Right cardiac atrium (tissue), 5 donors: ENCODE results near the gene RIN2. TPM values are rescaled to one million over a fixed set of nuclear protein-coding genes. Genes with fewer than 3 reads are reported as not detected.
"Not testable (repeated sequence)": the region's sequence is repeated elsewhere in the genome, so short reads cannot be mapped to it uniquely, and the experiment has no call there.

ENCODE experiments used
- ATAC-seq, 2 donors: fragments of 200-7000 bp; cut with Tn5 transposase; one replicate each; pipeline versions ENCODE4 v1.8.0 to v1.9.1; 2020; ENCODE audit warnings: moderate library complexity in 2 of 2, mild to moderate bottlenecking in 1 of 2
- DNase-seq, 3 donors: peaks; one replicate each; pipeline ENCODE4 v3.0.0-alpha.2; 2020
- H3K27ac ChIP-seq: one replicate; pipeline ENCODE4 v1.5.1; 2013; ENCODE audit warnings: mild to moderate bottlenecking, low read length, control low read depth, moderate library complexity
- H3K27me3 ChIP-seq: one replicate; pipeline ENCODE4 v1.6.1; 2013; ENCODE audit not compliant: control insufficient read depth, insufficient read depth
- H3K4me1 ChIP-seq: one replicate; pipeline ENCODE4 v1.6.1; 2013; ENCODE audit warnings: low read length; ENCODE audit not compliant: control insufficient read depth, insufficient read depth
- H3K4me3 ChIP-seq: one replicate; pipeline ENCODE4 v1.5.1; 2013; ENCODE audit warnings: low read length, control low read depth
- H3K9me3 ChIP-seq: one replicate; pipeline ENCODE4 v1.6.1; 2013; ENCODE audit warnings: low read length; ENCODE audit not compliant: control insufficient read depth
- WGBS: extraction: QIAGEN DNeasy Blood & Tissue Kit; methylation state at CpG from one replicate; pipeline ENCODE4 v1.1.7; 2013; 5-methylcytosine and 5-hydroxymethylcytosine counted together
- intact Hi-C, 4 donors: fragments of 100-400 bp; cut with DNase I; formaldehyde crosslinking; loops; one replicate each; pipeline versions ENCODE4 v1.11.0 to v1.14.0; 2022 to 2023
- polyA plus RNA-seq: library from polyadenylated mRNA; stranded (reverse); fragments of 200-250 nt; gene quantifications from one replicate; pipeline ENCODE4 v1.2.3, GENCODE V29; 2013
- total RNA-seq, 4 donors: library from RNA; stranded (reverse); fragmentation: NEBNext Ultra II Directional; extraction: Animal tissue kit (Norgen Biotek cat#: 25700); gene quantifications; one replicate each; pipeline ENCODE4 v1.2.1, GENCODE V29; 2021
- donor health status: healthy with polysubstance abuse.
- donor health status: DM: no; HTN: yes; CAD: no.
- donor health status: DM: no; HTN: no; CAD: no.
- donor health status: DM: no; HTN: yes; CAD: no; lungs with severe emphysema.
- donor health status: DM: yes; HTN: yes; CAD: no.

RIN2 gene
- total and polyA plus RNA-seq, 5 donors: 16.8 to 70.9 (median 59.6) TPM

DNA sequence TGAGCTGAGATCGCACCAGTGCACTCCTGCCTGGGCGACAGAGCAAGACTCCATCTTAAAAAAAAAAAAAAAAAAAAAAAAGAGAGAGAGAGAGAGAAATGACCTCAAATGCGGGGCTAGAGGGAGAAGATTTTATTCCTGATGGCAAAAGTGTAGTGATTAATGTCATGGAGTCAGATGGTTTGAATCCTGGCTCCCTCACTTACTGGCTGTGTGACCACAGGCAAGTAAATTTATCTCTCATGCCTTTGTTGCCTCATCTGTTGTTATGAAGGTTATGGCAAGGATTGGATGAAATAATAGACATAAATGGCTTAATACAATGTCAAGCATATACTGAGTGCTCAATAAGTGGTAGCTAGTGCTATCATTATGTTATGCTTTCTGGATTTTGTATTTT is 29.3 kb downstream of the RIN2 start:
- DNase-seq (no peak), ATAC-seq (no peak)
- Histone ChIP-seq H3K27me3 (no peaks in the 10 kb centered on the region), H3K27ac (peak overlapping the region; percentile 25), H3K4me1 (peaks cover 17% of the 10 kb centered on the region), H3K4me3 (no peak overlapping the region), H3K9me3 (no peaks in the 10 kb centered on the region)
- intact Hi-C loops: loop anchor here (5.0 to 10.0 kb wide), 5 partner anchors 93 to 207 kb away; no protein-coding TSS in a partner anchor
- 98% methylated on average over 3 of the region's 3 CpGs for WGBS

DNA sequence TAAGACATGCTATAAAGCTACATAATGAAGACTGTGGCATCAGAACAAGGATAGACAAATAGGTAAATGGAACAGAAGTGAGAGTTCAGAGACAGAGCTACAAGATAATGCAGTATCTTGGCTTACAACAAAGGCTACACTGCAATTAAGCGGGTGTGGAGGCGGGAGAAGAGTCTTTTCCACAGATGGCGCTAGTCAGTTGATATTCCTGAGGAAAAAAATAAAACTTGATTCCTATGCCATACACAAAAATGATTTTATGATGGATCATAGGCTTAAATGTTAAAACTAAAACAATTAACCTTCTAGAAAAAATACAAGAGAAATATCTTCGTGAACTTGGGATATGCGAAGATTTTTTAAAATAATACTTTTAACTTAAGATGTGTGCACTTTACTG is 31.0 kb downstream of the RIN2 start:
- intact Hi-C loops: loop anchor here (5.0 to 10.0 kb wide), 5 partner anchors 94 to 206 kb away; no protein-coding TSS in a partner anchor
- no peak for DNase-seq
- no peak for ATAC-seq
- no peak overlapping the region for H3K4me3 ChIP-seq
- H3K27ac ChIP-seq: no peak overlapping the region
- WGBS: 99% methylated on average over 5 of the region's 5 CpGs
- no peaks in the 10 kb centered on the region for H3K27me3 ChIP-seq
- H3K4me1 ChIP-seq: peaks cover 17% of the 10 kb centered on the region
- no peaks in the 10 kb centered on the region for H3K9me3 ChIP-seq

DNA sequence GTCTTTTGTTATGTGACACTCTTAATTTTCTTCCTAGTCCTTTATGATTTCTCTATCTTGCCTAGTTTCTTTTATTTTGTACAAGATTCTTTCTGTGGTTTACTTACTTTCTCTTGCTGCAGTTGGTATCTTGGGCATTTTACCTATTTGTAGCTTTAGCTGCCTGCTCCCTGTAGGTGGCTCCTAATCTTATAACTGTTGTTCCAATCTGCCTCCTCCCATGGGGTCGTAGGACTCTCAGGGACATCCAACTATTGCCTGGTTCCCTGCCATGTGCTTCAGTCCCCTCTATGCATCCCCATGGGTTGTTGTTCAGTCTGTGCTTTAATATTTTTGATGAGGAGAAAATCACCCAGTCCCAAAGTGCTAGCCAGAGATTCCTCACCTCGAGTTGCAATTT is 31.4 kb downstream of the RIN2 start:
- DNase-seq: no peak
- Histone ChIP-seq H3K9me3 (no peaks in the 10 kb centered on the region), H3K4me3 (no peak overlapping the region), H3K27me3 (no peaks in the 10 kb centered on the region), H3K27ac (no peak overlapping the region), H3K4me1 (peaks cover 16% of the 10 kb centered on the region)
- 61% methylated on average over 2 of the region's 2 CpGs for WGBS
- intact Hi-C loops: loop anchor here (5.0 to 10.0 kb wide), 5 partner anchors 95 to 205 kb away; no protein-coding TSS in a partner anchor
- no peak for ATAC-seq

GRCh38 chr20:19791887-19792286 is 33.8 kb downstream of the RIN2 start:
- H3K4me3 ChIP-seq: no peak overlapping the region
- ATAC-seq: no peak
- WGBS: 93% methylated on average over 2 of the region's 2 CpGs
- no peak for DNase-seq
- no peak overlapping the region for H3K27ac ChIP-seq
- no peaks in the 10 kb centered on the region for H3K27me3 ChIP-seq
- H3K4me1 ChIP-seq: peaks cover 7% of the 10 kb centered on the region
- no peaks in the 10 kb centered on the region for H3K9me3 ChIP-seq
- intact Hi-C loops: no loop called here

GRCh38 chr20:19793716-19794115 is 35.7 kb downstream of the RIN2 start:
- DNase-seq (no peak), ATAC-seq (no peak)
- WGBS: 94% methylated on average over 2 of the region's 2 CpGs
- no peaks in the 10 kb centered on the region for H3K9me3 ChIP-seq
- intact Hi-C loops: no loop called here
- peaks cover 7% of the 10 kb centered on the region for H3K4me1 ChIP-seq
- H3K4me3 ChIP-seq: no peak overlapping the region
- no peak overlapping the region for H3K27ac ChIP-seq
- H3K27me3 ChIP-seq: no peaks in the 10 kb centered on the region

GRCh38 chr20:19794941-19795340 is 36.9 kb downstream of the RIN2 start:
- H3K4me3 ChIP-seq: no peak overlapping the region
- H3K9me3 ChIP-seq: no peaks in the 10 kb centered on the region
- DNase-seq (no peak), ATAC-seq (no peak)
- 61% methylated on average over 5 of the region's 5 CpGs for WGBS
- intact Hi-C loops: no loop called here
- peaks cover 7% of the 10 kb centered on the region for H3K4me1 ChIP-seq
- H3K27ac ChIP-seq: no peak overlapping the region
- no peaks in the 10 kb centered on the region for H3K27me3 ChIP-seq

DNA sequence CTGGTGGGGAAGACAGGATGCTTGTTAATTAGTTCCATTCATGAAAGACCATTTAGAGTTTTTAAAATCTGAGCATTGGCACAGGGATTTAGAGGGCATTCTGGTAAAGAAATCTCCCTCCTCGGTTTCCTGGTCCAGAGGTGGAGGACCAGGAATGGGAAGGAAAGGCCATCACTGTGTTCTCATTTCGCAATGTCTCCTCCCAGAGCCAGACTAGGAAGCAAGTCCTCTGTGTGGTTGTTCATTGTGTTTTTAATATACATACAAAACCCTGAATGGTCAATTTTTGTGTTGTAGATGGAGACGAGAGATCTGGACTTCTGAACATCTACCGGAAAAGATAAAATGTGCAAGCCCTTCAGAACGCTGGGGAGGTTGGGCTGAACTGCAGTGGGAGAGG is 41.3 kb downstream of the RIN2 start:
- Histone ChIP-seq H3K27ac (no peak overlapping the region), H3K27me3 (no peaks in the 10 kb centered on the region), H3K4me3 (no peak overlapping the region), H3K4me1 (peaks cover 3% of the 10 kb centered on the region), H3K9me3 (no peaks in the 10 kb centered on the region)
- ATAC-seq (no peak), DNase-seq (no peak)
- WGBS: 88% methylated on average over 5 of the region's 5 CpGs
- intact Hi-C loops: no loop called here

- DNase-seq: no peak
- WGBS: 91% methylated on average over 6 of the region's 6 CpGs
- intact Hi-C loops: loop anchor here in 2 of 4 donors (5.0 kb wide), 1 partner anchor 110 kb away; no protein-coding TSS in a partner anchor
Measured at GRCh38 chr20:19802099-19802491, 44.0 kb downstream of the RIN2 start.

DNA sequence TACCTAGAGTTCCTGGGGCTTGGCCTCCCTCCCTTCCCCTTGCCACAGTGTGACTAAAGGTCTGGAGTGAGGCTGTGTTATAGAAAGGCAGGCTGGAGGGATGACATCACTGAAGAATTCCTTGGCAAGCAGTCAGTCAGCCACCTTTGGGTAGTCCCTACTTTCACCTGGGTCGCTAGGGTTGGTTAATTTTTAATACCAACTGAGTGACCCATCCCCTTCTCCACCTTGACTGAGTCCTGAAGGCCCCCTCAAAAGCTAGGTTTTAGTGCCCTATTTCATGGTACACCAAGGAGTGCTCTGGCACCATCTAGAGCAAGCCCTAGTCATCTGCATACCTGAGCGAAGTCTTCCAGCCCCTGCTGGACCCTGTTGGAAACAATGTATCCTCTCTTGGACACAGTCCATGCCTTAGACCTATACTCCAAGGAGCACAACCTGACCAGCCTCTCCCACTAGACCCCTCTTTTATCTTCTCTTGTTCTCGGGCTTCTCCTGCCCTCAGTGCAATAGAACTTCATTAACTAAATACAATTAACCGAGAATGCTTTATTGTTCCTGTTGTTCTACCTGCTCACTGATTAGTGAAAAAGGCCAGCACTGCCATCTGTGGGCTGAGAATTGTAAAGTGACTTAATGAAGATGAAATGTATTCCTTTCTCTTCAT is 44.6 kb downstream of the RIN2 start:
- ATAC-seq (peak in 1 of 2 donors; percentile 31), DNase-seq (no peak)
- Histone ChIP-seq H3K27me3 (no peaks in the 10 kb centered on the region), H3K9me3 (no peaks in the 10 kb centered on the region), H3K4me3 (no peak overlapping the region), H3K4me1 (peaks cover 13% of the 10 kb centered on the region), H3K27ac (no peak overlapping the region)
- WGBS: 93% methylated on average over 4 of the region's 4 CpGs
- intact Hi-C loops: loop anchor here in 2 of 4 donors (5.0 kb wide), 1 partner anchor 110 kb away; no protein-coding TSS in a partner anchor

More at GRCh38 chr20:19802099-19802491, 44.0 kb downstream of the RIN2 start:
- no peak overlapping the region for H3K4me3 ChIP-seq
- ATAC-seq: no peak
- peaks cover 11% of the 10 kb centered on the region for H3K4me1 ChIP-seq
- no peaks in the 10 kb centered on the region for H3K9me3 ChIP-seq
- H3K27me3 ChIP-seq: no peaks in the 10 kb centered on the region
- no peak overlapping the region for H3K27ac ChIP-seq

GRCh38 chr20:19806276-19806675 is 48.2 kb downstream of the RIN2 start:
- H3K27ac ChIP-seq: peak overlapping the region; percentile 29

GRCh38 chr20:19806806-19807190 is 48.7 kb downstream of the RIN2 start:
- intact Hi-C loops: no loop called here
- Histone ChIP-seq H3K27me3 (no peaks in the 10 kb centered on the region), H3K27ac (peak overlapping the region; percentile 29), H3K9me3 (no peaks in the 10 kb centered on the region), H3K4me3 (no peak overlapping the region), H3K4me1 (peaks cover 13% of the 10 kb centered on the region)
- WGBS: 56% methylated on average over 4 of the region's 4 CpGs
- DNase-seq (no peak), ATAC-seq (peak; percentile 31 to 46)

More at GRCh38 chr20:19806276-19806675, 48.2 kb downstream of the RIN2 start:
- ATAC-seq, DNase-seq, intact Hi-C loops, H3K9me3 ChIP-seq, H3K4me3 ChIP-seq, H3K27me3 ChIP-seq: not testable (repeated sequence)
- H3K4me1 ChIP-seq: peaks cover 13% of the 10 kb centered on the region
- WGBS: 76% methylated on average over 7 of the region's 7 CpGs
